Stimulated activated naive CD8-positive, alpha-beta T cell treated with anti-CD3 and anti-CD28 coated beads, Interleukin-15, Interleukin-2, amounts not matched to agents 100 ng/mL and 50 ng/mL, for 24 hours (primary cell): ENCODE data around the gene NUBP2.
A peak's percentile ranks its signal among the peaks of the same experiment; 100 is the strongest.

ENCODE experiments used
- H3K27ac Mint-ChIP-seq: one replicate; pipeline ENCODE4 v1.8.0; 2021; ENCODE audit warnings: mild to moderate bottlenecking, mixed read lengths
- H3K27me3 Mint-ChIP-seq: one replicate; pipeline ENCODE4 v1.8.0; 2021; ENCODE audit warnings: mixed read lengths
- H3K36me3 Mint-ChIP-seq: one replicate; pipeline ENCODE4 v1.8.0; 2021; ENCODE audit warnings: low read depth, mixed read lengths
- H3K4me1 Mint-ChIP-seq: one replicate; pipeline ENCODE4 v1.8.0; 2021; ENCODE audit warnings: low read depth, mixed read lengths
- H3K4me3 Mint-ChIP-seq: one replicate; pipeline ENCODE4 v1.8.0; 2021; ENCODE audit warnings: mild to moderate bottlenecking, mixed read lengths
- H3K9me3 Mint-ChIP-seq: one replicate; pipeline ENCODE4 v1.8.0; 2021; ENCODE audit warnings: mixed read lengths

NUBP2 gene

GRCh38 chr16:1765826-1766225, 16.9 kb upstream of the NUBP2 start:
- Mint-ChIP-seq H3K4me3 (no peak overlapping the region), H3K27ac (no peak overlapping the region), H3K36me3 (peaks cover 11% of the 10 kb centered on the region), H3K9me3 (no peaks in the 10 kb centered on the region), H3K27me3 (no peaks in the 10 kb centered on the region), H3K4me1 (peaks cover 4% of the 10 kb centered on the region)

- peaks cover 9% of the 10 kb centered on the region for H3K36me3 Mint-ChIP-seq
Observed at GRCh38 chr16:1766231-1766630, 16.5 kb upstream of the NUBP2 start.

GRCh38 chr16:1766701-1767100, 16.1 kb upstream of the NUBP2 start:
- Mint-ChIP-seq H3K9me3 (no peaks in the 10 kb centered on the region), H3K27me3 (no peaks in the 10 kb centered on the region), H3K4me1 (peaks cover 4% of the 10 kb centered on the region), H3K4me3 (no peak overlapping the region), H3K36me3 (peaks cover 8% of the 10 kb centered on the region), H3K27ac (no peak overlapping the region)

More at GRCh38 chr16:1766231-1766630, 16.5 kb upstream of the NUBP2 start:
- no peaks in the 10 kb centered on the region for H3K9me3 Mint-ChIP-seq
- H3K4me3 Mint-ChIP-seq = no peak overlapping the region
- H3K27ac Mint-ChIP-seq = no peak overlapping the region
- peaks cover 4% of the 10 kb centered on the region for H3K4me1 Mint-ChIP-seq
- no peaks in the 10 kb centered on the region for H3K27me3 Mint-ChIP-seq

GRCh38 chr16:1767116-1767994, 15.4 kb upstream of the NUBP2 start:
- H3K9me3 Mint-ChIP-seq = no peaks in the 10 kb centered on the region
- H3K4me1 Mint-ChIP-seq = peaks cover 10% of the 10 kb centered on the region
- H3K4me3 Mint-ChIP-seq = no peak overlapping the region
- no peak overlapping the region for H3K27ac Mint-ChIP-seq
- no peaks in the 10 kb centered on the region for H3K27me3 Mint-ChIP-seq
- H3K36me3 Mint-ChIP-seq = peaks cover 15% of the 10 kb centered on the region

GRCh38 chr16:1768061-1768766, 14.5 kb upstream of the NUBP2 start:
- Mint-ChIP-seq H3K4me1 (peaks cover 10% of the 10 kb centered on the region), H3K4me3 (no peak overlapping the region), H3K27ac (peak overlapping the region; percentile 45), H3K36me3 (peaks cover 17% of the 10 kb centered on the region), H3K27me3 (no peaks in the 10 kb centered on the region), H3K9me3 (no peaks in the 10 kb centered on the region)

- H3K36me3 Mint-ChIP-seq = peaks cover 17% of the 10 kb centered on the region
- H3K9me3 Mint-ChIP-seq = no peaks in the 10 kb centered on the region
- H3K4me1 Mint-ChIP-seq = peaks cover 12% of the 10 kb centered on the region
- H3K27ac Mint-ChIP-seq = no peak overlapping the region
- no peaks in the 10 kb centered on the region for H3K27me3 Mint-ChIP-seq
- H3K4me3 Mint-ChIP-seq = no peak overlapping the region
Observed at GRCh38 chr16:1768767-1769401, 13.9 kb upstream of the NUBP2 start.

- Mint-ChIP-seq H3K27ac (no peak overlapping the region), H3K9me3 (no peaks in the 10 kb centered on the region), H3K36me3 (peaks cover 17% of the 10 kb centered on the region), H3K4me3 (peak overlapping the region; percentile 81), H3K4me1 (peaks cover 14% of the 10 kb centered on the region), H3K27me3 (no peaks in the 10 kb centered on the region)
Observed at GRCh38 chr16:1769402-1770300, 13.1 kb upstream of the NUBP2 start.

GRCh38 chr16:1770328-1771187, 12.2 kb upstream of the NUBP2 start:
- no peaks in the 10 kb centered on the region for H3K27me3 Mint-ChIP-seq
- H3K4me3 Mint-ChIP-seq = peak overlapping the region; percentile 81
- H3K4me1 Mint-ChIP-seq = peaks cover 18% of the 10 kb centered on the region
- H3K36me3 Mint-ChIP-seq = peaks cover 17% of the 10 kb centered on the region
- H3K27ac Mint-ChIP-seq = peak overlapping the region; percentile 83
- no peaks in the 10 kb centered on the region for H3K9me3 Mint-ChIP-seq

- Mint-ChIP-seq H3K4me3 (peak within 1 kb of the TSS; percentile 100), H3K4me1 (peaks cover 18% of the 10 kb centered on the region), H3K27me3 (no peaks in the 10 kb centered on the region), H3K36me3 (peaks cover 17% of the 10 kb centered on the region), H3K9me3 (no peaks in the 10 kb centered on the region), H3K27ac (peak within 1 kb of the TSS; percentile 99)
Observed at GRCh38 chr16:1771188-1771863, 11.4 kb upstream of the NUBP2 start, which contains the start of gene NME3. Gene NME3 (minus strand): TSS chr16:1771543. CDS start chr16:1771534, 9 bp downstream.

- Mint-ChIP-seq H3K36me3 (peaks cover 16% of the 10 kb centered on the region), H3K27me3 (no peaks in the 10 kb centered on the region), H3K9me3 (no peaks in the 10 kb centered on the region), H3K4me1 (peaks cover 18% of the 10 kb centered on the region), H3K4me3 (peak overlapping the region; percentile 100), H3K27ac (peak overlapping the region; percentile 99)
Observed at GRCh38 chr16:1771864-1772361, 10.8 kb upstream of the NUBP2 start.

- peaks cover 18% of the 10 kb centered on the region for H3K4me1 Mint-ChIP-seq
- no peaks in the 10 kb centered on the region for H3K9me3 Mint-ChIP-seq
- peak within 1 kb of the TSS; percentile 100 for H3K4me3 Mint-ChIP-seq
- H3K27me3 Mint-ChIP-seq = no peaks in the 10 kb centered on the region
- H3K27ac Mint-ChIP-seq = peak within 1 kb of the TSS; percentile 99
- H3K36me3 Mint-ChIP-seq = peaks cover 13% of the 10 kb centered on the region
Observed at GRCh38 chr16:1772362-1772907, 10.3 kb upstream of the NUBP2 start, which contains the start of gene EME2. Gene EME2 (plus strand): TSS chr16:1772810. CDS start chr16:1773228, 418 bp downstream.

GRCh38 chr16:1772908-1773702, 9.7 kb upstream of the NUBP2 start, which contains the start of gene MRPS34:
Gene MRPS34 (minus strand): TSS chr16:1773134. CDS start chr16:1773119, 15 bp downstream.
- H3K4me3 Mint-ChIP-seq = peak within 1 kb of the TSS; percentile 100
- H3K36me3 Mint-ChIP-seq = peaks cover 10% of the 10 kb centered on the region
- peak within 1 kb of the TSS; percentile 99 for H3K27ac Mint-ChIP-seq
- no peaks in the 10 kb centered on the region for H3K27me3 Mint-ChIP-seq
- H3K4me1 Mint-ChIP-seq = peaks cover 18% of the 10 kb centered on the region
- H3K9me3 Mint-ChIP-seq = no peaks in the 10 kb centered on the region
